IPS-NIHi7 (cell line): ENCODE data around the gene YBX1.
"Not testable (repeated sequence)": the region's sequence is repeated elsewhere in the genome, so short reads cannot be mapped to it uniquely, and the experiment has no call there.

Experiments used
- DNase-seq: peaks from one replicate; pipeline ENCODE4 v3.0.0; 2012; ENCODE audit warnings: mixed read lengths; ENCODE audit errors: extremely low spot score

YBX1 gene

DNA sequence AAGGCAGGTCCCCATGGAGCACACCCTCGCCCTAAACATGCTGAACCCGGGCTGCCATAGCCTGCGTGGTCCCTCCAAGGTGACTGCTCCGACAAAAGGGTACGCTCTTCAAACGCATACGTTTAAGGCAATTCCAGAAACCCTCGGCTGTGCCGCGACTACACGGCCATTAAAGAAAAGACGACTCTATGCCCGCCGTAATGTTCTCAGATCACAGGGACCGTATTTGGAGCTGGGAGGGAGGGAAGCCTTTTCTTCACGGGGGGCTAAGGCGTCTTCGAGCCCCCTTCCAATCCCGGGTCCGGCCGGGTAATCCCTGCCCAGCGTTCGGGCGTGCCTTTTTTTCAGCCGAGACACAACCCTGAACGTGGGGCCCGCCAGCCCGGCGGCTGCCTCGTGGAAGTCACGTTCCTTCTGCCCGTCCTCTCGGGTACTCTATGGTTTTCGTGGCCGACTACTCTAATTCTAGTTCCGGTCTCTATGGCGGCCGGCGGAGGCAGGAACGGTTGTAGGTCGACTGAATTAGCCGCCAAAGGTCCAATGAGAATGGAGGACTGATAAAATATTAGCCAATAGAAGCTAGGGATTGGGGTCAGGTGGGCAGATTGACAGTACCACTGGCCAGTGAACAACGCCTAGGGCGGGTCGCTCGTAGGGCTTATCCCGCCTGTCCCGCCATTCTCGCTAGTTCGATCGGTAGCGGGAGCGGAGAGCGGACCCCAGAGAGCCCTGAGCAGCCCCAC is at the start of gene YBX1:
Gene YBX1 (plus strand): TSS at position 678 of the 743 bp plus-strand sequence. CDS start 148 bp downstream, outside the sequence.
- peak; percentile 99 for DNase-seq

GRCh38 chr1:42639116-42639515 is 43.1 kb upstream of the YBX1 start:
- no peak for DNase-seq

DNA sequence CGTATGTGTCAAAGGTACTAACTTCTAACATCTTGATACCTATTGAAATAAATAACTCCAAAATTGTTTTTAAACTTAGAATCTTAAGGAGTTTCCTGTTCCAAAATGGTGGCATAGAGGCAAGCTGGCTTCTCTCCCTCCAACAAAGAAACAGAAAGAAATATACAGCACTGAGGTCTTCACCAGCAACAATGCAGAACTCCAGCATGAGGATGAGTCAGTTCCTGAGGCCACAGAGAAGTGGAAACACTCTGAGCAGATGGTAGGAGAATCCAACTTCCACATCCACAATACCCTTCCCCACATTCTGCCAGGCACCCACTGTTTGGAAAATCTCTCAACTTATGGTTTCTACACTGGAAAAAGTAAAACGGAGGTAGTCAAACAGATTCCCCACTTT is 36.2 kb upstream of the YBX1 start:
- no peak for DNase-seq

DNA sequence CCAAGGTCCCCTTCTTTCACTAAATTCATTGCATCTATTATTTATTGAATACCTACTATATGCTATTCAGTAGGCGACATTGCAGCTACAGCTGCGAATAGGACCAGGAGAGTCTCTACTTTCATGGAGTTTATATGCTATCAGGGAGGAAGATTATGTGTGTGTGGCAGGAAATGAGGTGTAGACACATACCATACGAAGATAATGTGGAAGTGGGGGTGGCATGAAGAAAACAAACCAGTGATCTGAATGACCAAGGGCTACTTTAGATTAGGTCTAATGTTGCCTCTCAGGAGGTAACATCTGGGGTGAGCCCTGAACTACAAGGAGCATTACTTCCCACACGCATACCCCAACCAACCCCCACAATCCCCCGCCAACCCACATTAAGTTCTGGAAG is 25.0 kb upstream of the YBX1 start:
- no peak for DNase-seq

DNA sequence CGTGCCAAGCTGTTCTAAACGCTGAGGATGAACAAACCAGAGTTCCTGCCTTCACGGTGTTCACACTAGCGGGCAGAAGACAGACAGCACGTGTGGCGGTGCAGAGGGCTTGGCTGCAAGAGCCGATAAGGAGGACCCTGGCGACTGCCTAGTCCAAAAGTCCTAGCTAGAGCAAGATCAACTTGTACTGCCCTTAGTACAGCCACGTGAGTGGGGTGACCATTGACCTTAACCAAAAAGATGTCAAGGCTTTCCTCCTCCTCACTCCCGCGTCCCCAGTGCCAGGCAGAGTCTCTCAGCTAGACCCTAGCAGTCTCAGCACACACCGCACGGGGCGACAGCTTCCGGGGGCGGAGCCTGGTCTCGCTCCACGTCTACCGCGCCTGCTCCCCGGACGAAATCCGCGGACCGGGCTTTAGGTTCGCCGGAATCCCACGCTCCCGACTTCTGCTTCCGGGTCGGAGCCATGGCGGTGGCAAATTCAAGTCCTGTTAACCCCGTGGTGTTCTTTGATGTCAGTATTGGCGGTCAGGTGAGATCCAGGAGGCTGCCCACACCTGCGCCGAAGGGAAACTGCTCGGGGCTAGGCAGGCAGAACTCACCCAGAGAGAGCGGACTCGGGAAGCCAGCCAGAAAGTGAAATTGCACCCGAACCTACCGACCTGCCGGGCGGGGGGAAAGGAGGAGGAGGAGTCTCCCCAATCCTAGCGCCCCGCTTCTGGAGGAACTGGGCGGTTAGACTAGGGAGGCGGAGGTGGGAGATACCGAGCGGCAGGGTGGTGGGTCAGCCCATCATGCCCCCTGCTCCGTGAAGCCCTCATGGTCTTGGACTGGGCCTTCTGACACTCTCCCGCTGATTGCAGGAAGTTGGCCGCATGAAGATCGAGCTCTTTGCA is 24.0 kb upstream of the YBX1 start, which contains the start of gene PPIH:
Gene PPIH (plus strand): TSS at position 443 of the 896 bp plus-strand sequence. CDS start 24 bp downstream, at position 467.
- peak; percentile 98 for DNase-seq

GRCh38 chr1:42658877-42659337 is 23.3 kb upstream of the YBX1 start:
- no peak for DNase-seq

- DNase-seq = no peak
Measured at GRCh38 chr1:42660907-42661500, 21.2 kb upstream of the YBX1 start.

GRCh38 chr1:42669936-42670335 is 12.3 kb upstream of the YBX1 start:
- no peak for DNase-seq

DNA sequence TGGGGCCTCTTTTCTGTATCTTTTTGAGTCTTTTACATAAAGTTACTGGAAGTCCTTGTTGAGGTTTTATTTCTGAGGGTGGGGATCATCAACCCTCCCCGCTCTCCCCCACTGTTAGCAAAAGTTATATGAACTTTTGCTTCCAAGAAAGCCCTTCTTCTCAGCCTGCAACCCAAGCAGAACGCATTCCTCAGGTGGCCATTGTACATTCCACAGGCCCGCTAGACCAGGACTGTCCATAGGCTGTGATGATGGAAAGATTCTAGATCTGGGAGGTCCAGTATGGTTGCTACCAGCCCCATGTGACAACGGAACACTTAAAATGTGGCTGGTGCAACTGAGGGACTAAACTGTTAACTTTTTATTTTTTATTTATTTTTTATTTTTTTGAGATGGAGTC is 11.8 kb upstream of the YBX1 start:
- no peak for DNase-seq

- DNase-seq = no peak
Measured at GRCh38 chr1:42674214-42674613, 8.0 kb upstream of the YBX1 start.

GRCh38 chr1:42674682-42675081 is 7.5 kb upstream of the YBX1 start:
- no peak for DNase-seq

- DNase-seq = no peak
Measured at GRCh38 chr1:42675467-42675866, 6.8 kb upstream of the YBX1 start.

- DNase-seq = no peak
Measured at GRCh38 chr1:42676534-42677087, 5.6 kb upstream of the YBX1 start.

GRCh38 chr1:42679364-42679983 is 2.7 kb upstream of the YBX1 start:
- no peak for DNase-seq

- DNase-seq = no peak
Measured at GRCh38 chr1:42680055-42680454, 2.2 kb upstream of the YBX1 start.

GRCh38 chr1:42680921-42681683 is 1.1 kb upstream of the YBX1 start:
- no peak for DNase-seq

- DNase-seq = not testable (repeated sequence)
Measured at GRCh38 chr1:42682484-42682738, 193 bp downstream of the YBX1 start.

- peak; percentile 69 for DNase-seq
Measured at GRCh38 chr1:42682739-42683531, 717 bp downstream of the YBX1 start.

- DNase-seq = peak; percentile 15
Measured at GRCh38 chr1:42684139-42684538, 1.9 kb downstream of the YBX1 start.

GRCh38 chr1:42686418-42686817 is 4.2 kb downstream of the YBX1 start:
- DNase-seq = no peak
